Astrocyte (in vitro differentiated cells and primary cell): Measurements from ENCODE around the gene INPP4B. TPM values are rescaled to one million over a fixed set of nuclear protein-coding genes. Genes with fewer than 3 reads are reported as not detected.
A peak's percentile ranks its signal among the peaks of the same experiment; 100 is the strongest.

Source experiments
- DNase-seq: peaks from one replicate; pipeline ENCODE4 v3.0.0-alpha.2; 2010; ENCODE audit warnings: low read depth
- FAIRE-seq: peaks from 2 replicates; lab custom pipeline; 2011; peaks lifted over from hg19 to GRCh38; lab: Jason Lieb, UNC
- H2AFZ ChIP-seq: 2 replicates; pipeline ENCODE4 v1.6.0; 2012; ENCODE audit warnings: low read depth, low read length, inconsistent platforms
- H3K27ac ChIP-seq: 2 replicates; pipeline ENCODE4 v1.5.1; 2011; ENCODE audit warnings: low read depth, low read length, inconsistent platforms
- H3K27me3 ChIP-seq: 2 replicates; pipeline ENCODE4 v1.6.0; 2011; ENCODE audit warnings: low read length, inconsistent platforms; ENCODE audit not compliant: insufficient read depth
- H3K36me3 ChIP-seq: 2 replicates; pipeline ENCODE4 v1.5.1; 2011; ENCODE audit warnings: low read length, inconsistent platforms; ENCODE audit not compliant: insufficient read depth
- H3K4me1 ChIP-seq: 2 replicates; pipeline ENCODE4 v1.5.1; 2011; ENCODE audit warnings: low read length, inconsistent platforms; ENCODE audit not compliant: insufficient read depth
- H3K4me2 ChIP-seq: 2 replicates; pipeline ENCODE4 v1.6.0; 2012; ENCODE audit warnings: low read length, inconsistent platforms
- H3K4me3 ChIP-seq: 2 replicates; pipeline ENCODE4 v1.5.1; 2011; ENCODE audit warnings: low read depth, mild to moderate bottlenecking, low read length, inconsistent platforms; ENCODE audit not compliant: insufficient read depth
- H3K79me2 ChIP-seq: 2 replicates; pipeline ENCODE4 v1.6.0; 2012; ENCODE audit warnings: mild to moderate bottlenecking, low read length, inconsistent platforms; ENCODE audit not compliant: insufficient read depth
- H3K9ac ChIP-seq: 2 replicates; pipeline ENCODE4 v1.6.0; 2012; ENCODE audit warnings: mild to moderate bottlenecking, low read length, inconsistent platforms
- H3K9me3 ChIP-seq: 2 replicates; pipeline ENCODE4 v1.5.1; 2012; ENCODE audit warnings: low read depth, mild to moderate bottlenecking, low read length, inconsistent platforms; ENCODE audit not compliant: insufficient read depth
- H4K20me1 ChIP-seq: 2 replicates; pipeline ENCODE4 v1.6.0; 2012; ENCODE audit warnings: low read length, inconsistent platforms; ENCODE audit not compliant: insufficient read depth
- H3K27ac Mint-ChIP-seq: one replicate; pipeline ENCODE4 v1.8.0; 2021; ENCODE audit warnings: mild to moderate bottlenecking, mixed read lengths; ENCODE audit not compliant: unreplicated experiment
- H3K27me3 Mint-ChIP-seq: one replicate; pipeline ENCODE4 v1.8.0; 2021; ENCODE audit warnings: low read depth, mixed read lengths; ENCODE audit not compliant: unreplicated experiment
- H3K36me3 Mint-ChIP-seq: one replicate; pipeline ENCODE4 v1.8.0; 2021; ENCODE audit warnings: low read depth, mixed read lengths; ENCODE audit not compliant: unreplicated experiment
- H3K4me1 Mint-ChIP-seq: one replicate; pipeline ENCODE4 v1.8.0; 2021; ENCODE audit warnings: low read depth, mixed read lengths; ENCODE audit not compliant: unreplicated experiment
- H3K4me3 Mint-ChIP-seq: one replicate; pipeline ENCODE4 v1.8.0; 2021; ENCODE audit warnings: mild to moderate bottlenecking, moderate library complexity, mixed read lengths; ENCODE audit not compliant: unreplicated experiment
- H3K9me3 Mint-ChIP-seq: one replicate; pipeline ENCODE4 v1.8.0; 2021; ENCODE audit warnings: mild to moderate bottlenecking, mixed read lengths; ENCODE audit not compliant: unreplicated experiment
- CTCF ChIP-seq: IDR thresholded peaks from 2 replicates; pipeline ENCODE4 v1.5.1; 2011; ENCODE audit warnings: low read depth, mild to moderate bottlenecking, inconsistent platforms, low read length, moderate library complexity; ENCODE audit not compliant: insufficient read depth
- EZH2 ChIP-seq: IDR thresholded peaks from 2 replicates; pipeline ENCODE4 v1.6.1; 2012; ENCODE audit warnings: mild to moderate bottlenecking, low read length, inconsistent platforms; ENCODE audit not compliant: insufficient read depth
- total RNA-seq: library from RNA; stranded (reverse); gene quantifications from 2 replicates; pipeline ENCODE4 v1.2.1, GENCODE V29; 2021

Gene INPP4B
- total RNA-seq, 1 donor from 2014 or later = 2.8 TPM

GRCh38 chr4:142660728-142661127 lies 185.4 kb downstream of the INPP4B start:
- H3K27ac Mint-ChIP-seq = no peak overlapping the region
- DNase-seq = no peak
- H3K27me3 Mint-ChIP-seq = no peaks in the 10 kb centered on the region
- H3K9ac ChIP-seq = no peak overlapping the region
- no peak overlapping the region for H3K4me3 Mint-ChIP-seq
- no peak overlapping the region for H3K4me2 ChIP-seq
- peaks cover 18% of the 10 kb centered on the region for H3K9me3 Mint-ChIP-seq
- no peaks in the 10 kb centered on the region for H3K4me1 Mint-ChIP-seq
- H3K27ac ChIP-seq = no peak overlapping the region
- H3K4me3 ChIP-seq = no peak overlapping the region
- no peaks in the 10 kb centered on the region for H3K4me1 ChIP-seq
- no peaks in the 10 kb centered on the region for H3K36me3 Mint-ChIP-seq
- H3K27me3 ChIP-seq = no peaks in the 10 kb centered on the region
- no peak overlapping the region for H2AFZ ChIP-seq
- peaks cover 17% of the 10 kb centered on the region for H3K9me3 ChIP-seq
- no peaks in the 10 kb centered on the region for H4K20me1 ChIP-seq
- no peaks in the 10 kb centered on the region for H3K36me3 ChIP-seq
- no peak for TF ChIP-seq EZH2
- no peak for FAIRE-seq
- H3K79me2 ChIP-seq = no peaks in the 10 kb centered on the region

GRCh38 chr4:142656178-142656577 lies 189.9 kb downstream of the INPP4B start:
- no peaks in the 10 kb centered on the region for H3K27me3 ChIP-seq
- Mint-ChIP-seq H3K4me1 (no peaks in the 10 kb centered on the region), H3K27me3 (no peaks in the 10 kb centered on the region), H3K4me3 (no peak overlapping the region), H3K36me3 (no peaks in the 10 kb centered on the region), H3K27ac (no peak overlapping the region), H3K9me3 (peaks cover 27% of the 10 kb centered on the region)
- no peak overlapping the region for H3K27ac ChIP-seq
- no peaks in the 10 kb centered on the region for H3K79me2 ChIP-seq
- no peaks in the 10 kb centered on the region for H3K4me1 ChIP-seq
- no peak overlapping the region for H3K9ac ChIP-seq
- no peaks in the 10 kb centered on the region for H4K20me1 ChIP-seq
- no peak overlapping the region for H3K4me2 ChIP-seq
- DNase-seq (peak; percentile 18), FAIRE-seq (no peak)
- peaks cover 27% of the 10 kb centered on the region for H3K9me3 ChIP-seq
- no peak overlapping the region for H3K4me3 ChIP-seq
- TF ChIP-seq CTCF (no peak), EZH2 (no peak)
- no peaks in the 10 kb centered on the region for H3K36me3 ChIP-seq
- H2AFZ ChIP-seq = no peak overlapping the region

- H2AFZ ChIP-seq = no peak overlapping the region
- H3K9me3 Mint-ChIP-seq = peaks cover 23% of the 10 kb centered on the region
- FAIRE-seq = no peak
- H3K4me3 Mint-ChIP-seq = no peak overlapping the region
- no peak overlapping the region for H3K4me2 ChIP-seq
- H3K36me3 Mint-ChIP-seq = no peaks in the 10 kb centered on the region
- H3K9ac ChIP-seq = no peak overlapping the region
- H3K27me3 ChIP-seq = no peaks in the 10 kb centered on the region
- no peaks in the 10 kb centered on the region for H4K20me1 ChIP-seq
- H3K4me1 Mint-ChIP-seq = peaks cover 2% of the 10 kb centered on the region
- no peak overlapping the region for H3K27ac ChIP-seq
- no peaks in the 10 kb centered on the region for H3K79me2 ChIP-seq
- H3K36me3 ChIP-seq = no peaks in the 10 kb centered on the region
- H3K4me3 ChIP-seq = no peak overlapping the region
- H3K4me1 ChIP-seq = peaks cover 5% of the 10 kb centered on the region
- no peaks in the 10 kb centered on the region for H3K9me3 ChIP-seq
- no peak overlapping the region for H3K27ac Mint-ChIP-seq
- DNase-seq = no peak
- no peak for TF ChIP-seq CTCF
- no peak for TF ChIP-seq EZH2
- H3K27me3 Mint-ChIP-seq = no peaks in the 10 kb centered on the region
Measured at GRCh38 chr4:142648378-142648777, 197.7 kb downstream of the INPP4B start.
